Measurements from ENCODE around the gene FHL3. TPM values are rescaled to one million over a fixed set of nuclear protein-coding genes. Genes with fewer than 3 reads are reported as not detected.
A peak's percentile ranks its signal among the peaks of the same experiment; 100 is the strongest.

FHL3 gene
- 10 to 100 TPM in 6 of 9 donors, 1 to 10 TPM in 3; 4.6 to 27.0 (median 11.3) TPM for total RNA-seq
- 10 to 100 TPM; 13.7 to 15.4 TPM for polyA plus RNA-seq
- long read RNA-seq, donor 1, partial matches to known transcripts = 0 of 4 reads
- long read RNA-seq, donor 1, other reads (novel, unspliced or antisense) = 1 of 4 reads
- long read RNA-seq, donor 2, partial matches to known transcripts = 4 of 9 reads
- long read RNA-seq, donor 2, other reads (novel, unspliced or antisense) = 0 of 9 reads
- long read RNA-seq, donor 3, partial matches to known transcripts = 2 of 4 reads
- long read RNA-seq, donor 3, other reads (novel, unspliced or antisense) = 0 of 4 reads

DNA sequence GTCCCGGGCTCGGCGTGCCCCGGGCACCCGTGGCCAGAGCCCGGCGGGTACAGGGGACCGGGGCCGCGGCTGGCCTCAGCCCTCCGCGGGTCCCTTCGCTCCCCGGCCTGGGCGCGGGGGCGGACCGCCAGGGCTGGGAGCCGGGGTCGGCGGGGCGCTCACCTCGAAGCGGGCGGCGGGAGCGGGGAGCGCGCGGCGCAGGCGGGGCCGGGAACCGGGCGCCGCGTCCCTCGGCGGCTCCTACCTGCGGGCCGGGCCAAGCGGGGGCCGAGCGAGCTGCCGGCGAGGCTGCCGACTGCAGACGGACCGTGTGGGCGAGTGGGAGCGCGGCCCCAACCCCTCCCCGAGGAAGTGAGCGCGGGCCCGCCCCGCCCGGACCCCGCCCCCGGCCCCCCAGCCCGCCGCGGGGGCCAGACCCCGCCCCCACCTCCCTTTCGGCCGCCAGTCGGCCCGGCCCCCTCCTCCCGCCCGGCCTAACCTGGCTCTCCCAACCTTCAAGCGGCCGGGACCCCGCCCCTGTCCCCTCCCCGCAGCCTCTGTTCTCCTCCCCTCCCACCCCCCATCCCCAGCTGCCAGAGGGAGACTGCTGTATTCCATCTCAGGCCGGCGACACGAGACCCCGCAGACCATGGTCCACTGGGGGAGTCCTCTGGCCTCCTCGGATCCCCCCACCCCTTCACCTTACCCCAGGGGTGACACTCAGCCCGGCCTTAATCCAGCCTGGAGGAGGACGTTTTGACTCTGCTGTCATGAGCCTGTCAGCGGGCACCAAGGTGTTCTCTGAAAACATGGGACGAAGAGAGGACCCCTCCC is at the start of gene FHL3:
TSS of gene FHL3 (minus strand) at position 320 of the 813 bp plus-strand sequence. CDS start 6,102 bp downstream, outside the sequence.
- WGBS, 4 donors = 3 to 10% (median 4%) methylated on average over 12 to 83 of the region's 83 CpGs
- H3K27ac ChIP-seq = peak within 1 kb of the TSS; percentile 66 to 95 (median 82)
- H3K27me3 ChIP-seq = no peaks in the 10 kb centered on the region
- no peaks in the 10 kb centered on the region for H3K36me3 ChIP-seq
- no peaks in the 10 kb centered on the region for H3K9me3 ChIP-seq
- peak; percentile 33 to 71 (median 62) for ATAC-seq
- H3K4me3 ChIP-seq = peak within 1 kb of the TSS; percentile 51 to 94 (median 66)
- TF ChIP-seq POLR2A (IDR thresholded peaks at IDR 0.05) = peak in 1 of 2 donors; percentile 11
- TF ChIP-seq, protein P1, sequence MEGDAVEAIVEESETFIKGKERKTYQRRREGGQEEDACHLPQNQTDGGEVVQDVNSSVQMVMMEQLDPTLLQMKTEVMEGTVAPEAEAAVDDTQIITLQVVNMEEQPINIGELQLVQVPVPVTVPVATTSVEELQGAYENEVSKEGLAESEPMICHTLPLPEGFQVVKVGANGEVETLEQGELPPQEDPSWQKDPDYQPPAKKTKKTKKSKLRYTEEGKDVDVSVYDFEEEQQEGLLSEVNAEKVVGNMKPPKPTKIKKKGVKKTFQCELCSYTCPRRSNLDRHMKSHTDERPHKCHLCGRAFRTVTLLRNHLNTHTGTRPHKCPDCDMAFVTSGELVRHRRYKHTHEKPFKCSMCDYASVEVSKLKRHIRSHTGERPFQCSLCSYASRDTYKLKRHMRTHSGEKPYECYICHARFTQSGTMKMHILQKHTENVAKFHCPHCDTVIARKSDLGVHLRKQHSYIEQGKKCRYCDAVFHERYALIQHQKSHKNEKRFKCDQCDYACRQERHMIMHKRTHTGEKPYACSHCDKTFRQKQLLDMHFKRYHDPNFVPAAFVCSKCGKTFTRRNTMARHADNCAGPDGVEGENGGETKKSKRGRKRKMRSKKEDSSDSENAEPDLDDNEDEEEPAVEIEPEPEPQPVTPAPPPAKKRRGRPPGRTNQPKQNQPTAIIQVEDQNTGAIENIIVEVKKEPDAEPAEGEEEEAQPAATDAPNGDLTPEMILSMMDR (IDR thresholded peaks at IDR 0.05) = peak in 1 of 12 donors; percentile 5
- peaks cover 6 to 62% (median 37%) of the 10 kb centered on the region in 12 donors for H3K4me1 ChIP-seq
- intact Hi-C loops (cut with DNase I) = no loop called here
- peak; percentile 70 to 86 (median 83) for DNase-seq

GRCh38 chr1:38053416-38054091 is 48.2 kb upstream of the FHL3 start:
- H3K27me3 ChIP-seq = peaks cover 0 to 25% (median 3%) of the 10 kb centered on the region in 9 donors
- 56 to 61% (median 59%) methylated on average over 7 of the region's 7 CpGs for WGBS, 4 donors
- H3K36me3 ChIP-seq = no peaks in the 10 kb centered on the region

DNA sequence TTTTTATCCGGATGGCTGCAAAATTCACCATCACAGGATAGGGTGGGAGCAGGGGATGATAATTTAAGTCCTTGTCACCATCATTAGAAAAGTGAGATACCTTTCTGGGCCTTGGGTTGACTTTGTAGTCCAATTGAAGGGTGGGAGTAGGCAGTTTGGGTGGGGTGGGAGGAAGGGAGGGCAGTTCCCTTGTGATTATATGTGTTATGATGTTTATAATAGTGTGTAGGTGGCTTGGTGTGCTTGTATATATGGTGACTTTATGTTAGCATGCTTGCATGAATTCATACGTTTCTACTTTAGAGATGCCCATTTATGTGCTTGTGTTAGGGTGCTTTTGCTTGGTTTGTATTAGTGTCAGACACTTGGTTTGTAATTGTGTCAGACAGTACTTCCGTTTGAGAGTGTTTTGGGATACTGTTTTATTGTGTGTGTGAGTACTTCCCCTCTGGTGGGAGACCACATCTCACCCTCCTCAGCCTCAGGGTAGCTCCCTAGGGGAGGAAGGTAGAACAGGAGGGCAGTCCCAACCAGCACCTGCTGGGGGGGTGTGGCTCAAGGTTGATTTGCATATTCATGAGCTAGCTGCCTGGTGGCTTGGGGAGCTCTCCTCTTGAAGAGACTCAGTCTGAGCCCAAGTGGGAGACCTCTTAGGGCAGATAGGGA is 47.6 kb upstream of the FHL3 start:
- Histone ChIP-seq H3K27me3 (peaks cover 0 to 31% (median 3%) of the 10 kb centered on the region in 9 donors), H3K36me3 (no peaks in the 10 kb centered on the region), H3K4me3 (no peak overlapping the region), H3K9me3 (no peaks in the 10 kb centered on the region), H3K27ac (no peak overlapping the region), H3K4me1 (peaks cover 0 to 2% (median 0%) of the 10 kb centered on the region in 12 donors)
- ATAC-seq (no peak), DNase-seq (no peak)
- TF ChIP-seq POLR2A (IDR thresholded peaks at IDR 0.05) = no peak
- TF ChIP-seq, protein P1 (IDR thresholded peaks at IDR 0.05) = no peak
- WGBS, 4 donors = 49 to 58% (median 55%) methylated on average over 3 of the region's 3 CpGs
- intact Hi-C loops (cut with DNase I) = loop anchor here in 1 of 10 donors (5.0 kb wide), 1 partner anchor 534 kb away; no protein-coding TSS in a partner anchor

More at GRCh38 chr1:38053416-38054091, 48.2 kb upstream of the FHL3 start:
- no peaks in the 10 kb centered on the region for H3K9me3 ChIP-seq
- DNase-seq (no peak), ATAC-seq (no peak)
- intact Hi-C loops (cut with DNase I) = loop anchor here in 1 of 10 donors (5.0 kb wide), 1 partner anchor 534 kb away; no protein-coding TSS in a partner anchor
- H3K27ac ChIP-seq = no peak overlapping the region
- TF ChIP-seq, protein P1 (IDR thresholded peaks at IDR 0.05) = no peak
- TF ChIP-seq POLR2A (IDR thresholded peaks at IDR 0.05) = no peak
- no peaks in the 10 kb centered on the region for H3K4me1 ChIP-seq
- H3K4me3 ChIP-seq = no peak overlapping the region

Measured in heart left ventricle (tissue), 16 donors.